Fibroblast of the conjunctiva (primary cell): ENCODE results near the gene NDUFB2.
"Not testable (repeated sequence)": the region's sequence is repeated elsewhere in the genome, so short reads cannot be mapped to it uniquely, and the experiment has no call there.

Experiments
- DNase-seq: peaks from one replicate; pipeline ENCODE4 v3.0.0-alpha.2; 2010; ENCODE audit warnings: low read depth

NDUFB2 gene

DNA sequence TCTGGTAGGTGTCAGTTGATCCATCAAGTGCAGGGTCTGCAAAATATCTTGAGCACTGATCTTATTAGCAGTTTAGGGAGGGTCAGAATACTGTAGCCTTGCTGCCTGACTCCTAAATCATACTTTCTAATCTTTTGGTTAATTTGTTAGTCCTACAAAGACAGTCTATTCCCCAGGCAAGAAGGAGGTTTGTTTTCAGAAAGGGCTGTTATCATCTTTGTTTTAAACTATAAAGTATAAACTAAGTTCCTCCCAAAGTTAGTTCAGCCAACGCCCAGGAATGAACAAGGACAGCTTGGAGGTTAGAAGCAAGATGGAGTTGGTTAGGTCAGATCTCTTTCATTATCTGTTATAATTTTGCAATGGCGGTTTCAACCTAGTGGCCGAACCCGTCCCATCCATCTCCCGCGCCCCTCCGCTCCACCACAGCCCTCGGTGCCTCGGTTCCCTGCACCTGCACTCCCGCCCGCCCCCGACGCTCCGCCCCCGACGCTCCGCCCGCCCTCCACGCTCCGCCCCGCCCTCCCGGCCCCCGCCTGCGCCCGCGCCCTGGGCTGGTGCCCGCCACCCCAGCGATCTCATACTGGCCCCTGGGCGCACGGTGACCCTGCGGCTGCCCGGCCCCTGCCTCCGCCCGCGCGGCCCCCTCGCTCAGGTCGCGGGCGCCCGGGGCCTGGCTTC lies 24.0 kb upstream of the NDUFB2 start, which contains the start of gene ADCK2:
Gene ADCK2, plus strand, starts transcription at position 564 of the 681 bp plus-strand sequence. CDS start 386 bp downstream, outside the sequence.
- no peak for DNase-seq

DNA sequence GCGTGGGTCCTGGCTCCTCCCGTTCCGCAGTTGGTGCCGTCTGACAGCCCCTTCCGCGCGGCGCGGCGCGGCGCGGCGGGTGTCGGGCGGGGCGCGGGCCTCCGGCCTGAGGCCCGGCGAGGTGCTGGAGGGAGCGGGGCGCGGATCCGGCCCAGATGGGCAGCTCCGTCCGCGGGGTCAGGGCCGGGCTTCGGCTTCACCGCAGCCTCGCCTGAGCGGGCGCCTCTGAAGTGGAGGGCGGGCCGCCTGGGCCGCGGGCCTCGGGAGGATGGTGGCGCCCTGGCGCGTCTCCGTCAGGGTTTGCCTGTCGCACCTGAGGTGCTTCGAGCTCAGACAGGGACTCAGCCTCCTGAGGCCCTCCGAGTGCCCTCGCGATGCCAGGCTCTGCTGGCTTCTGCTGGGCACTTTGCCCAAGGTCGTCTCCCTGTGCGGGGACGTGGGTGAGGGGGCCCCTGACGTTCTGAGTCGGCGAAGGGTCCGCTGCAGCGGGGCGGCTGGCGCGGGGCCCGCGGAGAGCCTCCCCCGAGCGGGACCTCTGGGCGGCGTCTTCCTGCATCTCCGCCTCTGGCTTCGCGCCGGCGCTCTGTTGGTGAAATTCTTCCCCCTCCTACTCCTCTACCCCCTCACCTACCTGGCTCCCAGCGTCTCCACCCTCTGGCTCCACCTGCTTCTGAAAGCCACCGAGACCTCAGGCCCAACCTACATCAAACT lies 23.3 kb upstream of the NDUFB2 start:
- DNase-seq = no peak

DNA sequence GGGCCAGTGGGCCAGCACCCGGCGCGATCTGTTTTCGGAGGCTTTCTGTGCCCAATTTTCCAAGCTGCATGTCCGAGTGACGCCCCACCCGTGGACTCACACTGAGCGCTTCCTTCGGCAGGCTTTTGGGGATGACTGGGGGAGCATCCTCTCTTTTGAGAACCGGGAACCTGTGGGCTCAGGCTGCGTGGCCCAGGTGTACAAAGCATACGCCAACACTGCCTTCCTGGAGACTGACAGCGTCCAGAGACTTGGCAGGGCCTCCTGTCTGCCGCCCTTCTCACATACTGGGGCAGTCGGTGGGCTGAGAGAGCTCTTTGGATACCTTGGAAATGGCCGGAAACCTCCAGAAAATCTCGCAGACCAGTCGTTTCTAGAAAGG lies 22.7 kb upstream of the NDUFB2 start:
- no peak for DNase-seq

DNA sequence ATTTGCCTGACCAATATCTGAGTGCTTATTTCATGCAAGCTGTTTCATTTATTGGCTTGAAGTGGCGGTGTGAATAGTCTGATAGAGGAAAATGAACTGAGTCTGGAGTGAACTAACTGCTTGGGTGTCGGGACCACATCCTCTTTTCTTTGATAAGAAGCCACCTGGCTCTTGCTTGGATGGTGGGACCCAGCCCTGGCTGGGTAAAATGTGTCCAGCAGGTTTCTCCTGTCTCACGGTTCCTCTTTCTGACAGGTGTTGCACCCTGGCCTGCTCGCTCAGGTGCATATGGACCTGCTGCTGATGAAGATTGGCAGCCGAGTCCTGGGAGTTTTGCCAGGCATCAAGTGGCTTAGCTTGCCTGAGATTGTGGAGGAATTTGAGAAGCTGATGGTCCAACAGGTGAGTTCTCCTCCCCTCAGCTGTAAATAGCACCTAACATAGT lies 22.1 kb upstream of the NDUFB2 start:
- DNase-seq = no peak

DNA sequence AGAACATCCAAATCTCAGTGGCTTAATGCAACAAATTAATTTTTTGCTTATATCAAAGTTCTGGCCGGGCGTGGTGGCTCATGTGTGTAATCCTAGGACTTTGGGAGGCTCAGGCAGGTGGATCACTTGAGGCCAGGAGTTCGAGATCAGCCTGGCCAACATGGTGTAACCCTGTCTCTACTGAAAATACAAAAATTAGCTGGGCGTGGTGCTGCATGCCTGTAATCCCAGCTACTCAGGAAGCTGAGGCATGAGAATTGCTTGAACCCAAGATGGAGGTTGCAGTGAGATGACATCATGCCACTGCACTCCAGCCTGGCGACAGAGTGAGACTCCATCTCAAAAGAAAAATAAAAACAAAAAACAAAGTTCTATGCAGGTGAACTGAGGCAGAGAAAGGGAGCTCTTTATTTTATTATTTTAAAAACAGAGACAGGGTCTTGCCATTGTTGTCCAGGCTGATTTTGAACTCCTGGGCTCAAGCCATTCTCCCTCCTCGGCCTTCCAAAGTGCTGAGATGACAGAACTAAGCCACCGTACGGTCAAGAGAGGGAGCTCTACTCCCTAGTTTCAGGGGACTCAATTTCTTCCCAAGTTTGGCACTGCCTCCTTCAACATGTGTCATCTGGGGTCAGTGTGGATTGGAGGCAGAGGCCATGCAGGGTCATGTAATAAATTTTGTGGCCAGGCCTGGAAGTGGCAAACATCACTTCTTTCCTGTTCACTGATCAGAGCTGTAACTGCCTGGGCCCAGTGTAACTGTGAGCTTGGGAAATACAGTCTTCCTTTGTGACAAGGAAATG lies 21.4 kb upstream of the NDUFB2 start:
- DNase-seq = peak; percentile 61

DNA sequence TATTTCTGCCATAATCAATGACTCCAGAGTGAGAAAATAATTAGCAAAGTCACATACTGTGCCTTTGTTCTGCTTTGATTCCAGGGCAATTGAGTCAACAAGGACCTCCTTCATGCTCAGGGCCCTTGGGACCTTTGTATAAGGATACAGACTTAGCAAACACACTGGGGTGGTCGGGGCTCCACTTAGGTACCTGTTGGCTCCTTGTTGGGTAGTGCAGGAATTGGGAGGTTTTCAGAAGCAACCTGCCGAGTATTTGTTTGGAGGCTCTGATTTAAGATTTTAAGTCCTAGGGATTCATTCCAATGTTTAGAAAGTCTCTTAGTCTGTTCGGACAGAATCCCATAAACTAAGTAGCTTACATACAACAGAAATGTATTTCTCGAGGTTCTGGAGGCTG lies 20.8 kb upstream of the NDUFB2 start:
- DNase-seq = no peak

DNA sequence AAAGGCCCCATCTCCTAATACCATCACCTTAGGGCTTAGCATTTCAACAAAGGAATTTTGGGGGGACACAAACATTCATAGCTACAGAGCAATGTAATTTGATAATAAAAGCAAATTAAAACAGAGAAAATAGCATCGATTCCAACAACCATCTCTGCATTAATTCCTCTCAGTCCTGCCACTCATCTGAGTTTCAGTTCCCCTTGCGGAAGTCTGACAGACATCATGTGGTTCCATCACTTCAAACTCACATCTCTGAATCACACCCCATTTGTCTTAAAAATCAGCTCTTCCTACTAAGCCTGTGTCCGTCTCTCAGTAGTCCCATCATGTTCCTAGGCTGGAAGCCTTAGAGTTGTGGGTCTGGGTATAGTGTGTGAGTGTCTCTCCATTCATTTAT lies 20.2 kb upstream of the NDUFB2 start:
- no peak for DNase-seq

DNA sequence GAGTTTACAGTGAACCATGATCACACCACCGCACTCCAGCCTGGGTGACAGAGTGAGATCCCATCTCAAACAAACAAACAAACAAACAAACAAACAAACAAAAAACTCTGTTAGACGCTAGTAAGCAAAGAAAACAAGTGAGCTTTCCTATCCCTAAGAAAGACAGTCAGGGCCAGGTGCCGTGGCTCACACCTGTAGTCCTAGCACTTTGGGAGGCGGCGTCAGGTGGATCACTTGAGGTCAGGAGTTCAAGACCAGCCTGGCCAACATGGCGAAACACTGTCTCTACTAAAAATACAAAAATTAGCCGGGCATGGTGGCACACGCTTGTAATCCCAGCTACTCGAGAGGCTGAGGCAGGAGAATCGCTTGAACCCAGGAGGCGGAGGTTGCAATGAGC lies 19.6 kb upstream of the NDUFB2 start:
- not testable (repeated sequence) for DNase-seq

DNA sequence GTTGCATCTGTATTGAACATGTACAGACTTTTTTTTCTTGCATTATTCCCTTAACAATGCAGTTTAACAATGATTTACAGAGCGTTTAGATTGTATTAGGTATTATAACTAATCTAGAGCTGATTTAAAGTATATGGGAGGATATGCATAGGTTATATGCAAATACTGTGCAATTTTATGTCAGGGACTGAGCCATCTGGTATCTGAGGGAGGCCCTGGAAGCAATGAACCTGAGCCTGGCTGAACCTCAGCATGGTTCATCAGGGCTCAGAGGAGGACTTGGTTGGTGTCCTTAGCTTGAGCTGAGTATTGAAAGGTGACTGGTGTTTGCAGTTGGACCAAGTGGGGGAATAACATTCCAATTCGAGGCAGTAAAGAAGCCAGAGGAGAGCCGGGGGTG lies 19.0 kb upstream of the NDUFB2 start:
- no peak for DNase-seq

DNA sequence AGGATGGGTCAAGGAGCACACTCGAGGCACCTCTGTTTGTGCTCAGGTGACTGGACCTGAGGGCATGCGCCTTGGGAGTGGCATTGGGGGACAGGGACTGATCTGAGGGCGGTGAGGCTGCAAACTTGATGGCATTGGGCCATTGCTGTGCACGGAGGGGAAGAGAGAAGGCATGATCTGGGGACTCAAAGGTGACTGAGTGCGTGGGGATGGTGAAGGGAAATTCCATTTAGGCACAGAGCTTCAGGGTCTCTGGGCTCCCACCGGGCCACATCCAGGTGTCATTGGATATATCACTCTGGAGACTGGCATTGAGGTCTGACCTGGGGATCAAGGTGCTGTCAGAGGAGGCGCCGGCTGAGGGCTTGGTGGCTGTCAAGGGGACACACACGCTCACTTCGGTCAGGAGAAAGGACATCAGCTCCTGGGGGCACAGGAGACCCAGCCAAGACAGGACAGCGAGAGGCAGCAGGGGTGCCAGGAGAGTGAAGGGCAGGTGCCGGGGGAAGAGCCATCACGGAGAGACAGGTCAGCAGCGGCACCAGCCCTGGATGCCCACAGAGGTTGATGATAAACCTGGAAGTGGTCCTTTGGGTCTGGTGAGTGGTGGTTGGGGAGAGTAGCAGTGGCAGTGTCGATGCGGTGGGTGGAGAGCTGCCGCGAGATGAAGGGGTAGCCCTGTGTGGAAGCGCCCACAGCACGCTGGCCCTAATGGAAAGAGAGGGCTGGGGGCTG lies 18.3 kb upstream of the NDUFB2 start:
- no peak for DNase-seq

DNA sequence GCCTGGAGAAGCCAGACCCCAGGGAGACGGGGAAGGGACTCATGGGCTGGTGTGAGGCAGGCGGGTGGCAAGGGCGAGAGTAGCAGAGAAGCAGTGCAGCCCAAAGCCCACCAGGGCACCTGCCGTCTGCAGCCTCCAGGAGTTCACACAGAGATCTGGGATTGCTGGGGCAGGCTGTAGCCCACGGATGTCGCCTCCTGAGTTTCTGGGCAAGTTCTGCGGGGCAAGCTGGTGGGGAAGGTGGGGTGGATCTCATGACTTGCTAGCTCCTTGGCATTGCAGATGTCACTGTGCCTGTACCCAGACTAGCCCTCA lies 17.7 kb upstream of the NDUFB2 start:
- no peak for DNase-seq

DNA sequence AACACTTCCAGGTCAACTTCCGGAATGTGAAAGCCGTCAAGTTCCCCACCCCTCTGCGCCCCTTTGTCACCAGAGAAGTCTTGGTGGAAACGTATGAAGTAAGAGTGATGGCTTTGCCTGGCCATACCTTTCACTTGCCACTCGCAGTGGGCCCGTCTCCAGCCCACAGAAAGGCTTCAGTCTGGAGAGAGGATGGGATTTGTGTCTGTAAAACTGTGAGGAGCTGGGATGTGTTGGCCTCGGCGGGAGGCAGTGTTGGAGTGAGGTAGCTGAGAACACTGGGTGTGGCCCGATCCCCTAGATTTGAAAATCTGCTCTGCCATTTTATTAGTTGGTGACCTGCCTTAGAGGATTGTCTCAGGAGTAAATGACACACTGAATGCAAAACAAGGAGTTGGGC lies 17.3 kb upstream of the NDUFB2 start:
- no peak for DNase-seq

DNA sequence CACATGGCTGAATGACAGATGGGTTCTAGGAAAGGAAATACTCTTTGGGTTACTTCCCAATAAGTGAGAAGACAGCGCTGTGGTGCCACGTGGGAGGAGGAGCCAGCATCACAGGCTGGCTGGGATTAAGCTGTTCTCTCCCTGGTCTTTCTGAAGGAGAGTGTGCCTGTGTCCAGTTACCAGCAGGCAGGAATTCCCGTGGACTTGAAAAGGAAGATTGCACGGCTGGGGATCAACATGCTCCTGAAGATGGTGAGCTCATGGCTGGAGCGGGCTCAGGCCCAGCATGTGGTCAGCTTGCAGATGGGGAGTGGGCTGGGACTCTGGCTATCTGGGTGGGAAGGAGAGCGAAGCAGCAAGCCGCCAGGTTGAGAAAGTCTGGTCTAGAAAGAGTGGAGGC lies 15.6 kb upstream of the NDUFB2 start:
- DNase-seq = no peak

DNA sequence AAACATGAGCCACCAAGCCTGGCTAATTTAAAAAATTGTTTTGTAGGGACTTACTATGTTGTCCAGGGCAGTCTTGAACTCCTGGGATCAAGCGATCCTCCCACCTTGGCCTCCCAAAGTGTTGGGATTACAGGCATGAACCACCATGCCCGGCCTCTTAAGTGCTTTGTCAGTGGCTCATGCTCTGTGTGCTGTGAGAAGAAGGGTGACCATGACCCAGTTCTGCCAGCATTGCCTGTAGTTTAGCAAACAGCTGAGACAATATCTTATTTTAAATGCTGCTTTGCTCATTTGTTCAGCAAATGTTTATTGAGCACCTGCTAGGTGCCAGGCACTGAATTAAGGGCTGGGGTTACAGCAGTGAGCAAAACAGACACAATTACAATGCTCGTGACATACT lies 14.7 kb upstream of the NDUFB2 start:
- no peak for DNase-seq

DNA sequence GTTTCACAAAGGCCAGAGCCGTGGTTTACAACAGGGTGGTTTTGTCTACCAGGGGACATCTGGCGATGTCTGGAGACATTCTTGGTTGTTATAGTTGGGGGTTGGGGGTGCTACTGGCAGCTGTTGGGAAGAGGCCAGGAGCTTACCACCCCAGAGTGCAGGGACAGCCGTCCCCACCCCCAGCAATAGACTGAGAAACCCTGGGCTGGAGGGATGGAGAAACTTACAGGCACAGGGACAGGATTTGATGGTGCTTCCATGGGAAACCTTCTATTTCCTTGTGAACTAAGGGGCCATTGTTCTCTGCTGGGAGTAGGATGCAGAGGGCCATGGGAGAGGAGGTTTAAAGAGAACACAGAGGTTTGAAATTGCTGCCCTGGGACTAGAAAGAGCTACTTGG lies 12.9 kb upstream of the NDUFB2 start:
- no peak for DNase-seq

DNA sequence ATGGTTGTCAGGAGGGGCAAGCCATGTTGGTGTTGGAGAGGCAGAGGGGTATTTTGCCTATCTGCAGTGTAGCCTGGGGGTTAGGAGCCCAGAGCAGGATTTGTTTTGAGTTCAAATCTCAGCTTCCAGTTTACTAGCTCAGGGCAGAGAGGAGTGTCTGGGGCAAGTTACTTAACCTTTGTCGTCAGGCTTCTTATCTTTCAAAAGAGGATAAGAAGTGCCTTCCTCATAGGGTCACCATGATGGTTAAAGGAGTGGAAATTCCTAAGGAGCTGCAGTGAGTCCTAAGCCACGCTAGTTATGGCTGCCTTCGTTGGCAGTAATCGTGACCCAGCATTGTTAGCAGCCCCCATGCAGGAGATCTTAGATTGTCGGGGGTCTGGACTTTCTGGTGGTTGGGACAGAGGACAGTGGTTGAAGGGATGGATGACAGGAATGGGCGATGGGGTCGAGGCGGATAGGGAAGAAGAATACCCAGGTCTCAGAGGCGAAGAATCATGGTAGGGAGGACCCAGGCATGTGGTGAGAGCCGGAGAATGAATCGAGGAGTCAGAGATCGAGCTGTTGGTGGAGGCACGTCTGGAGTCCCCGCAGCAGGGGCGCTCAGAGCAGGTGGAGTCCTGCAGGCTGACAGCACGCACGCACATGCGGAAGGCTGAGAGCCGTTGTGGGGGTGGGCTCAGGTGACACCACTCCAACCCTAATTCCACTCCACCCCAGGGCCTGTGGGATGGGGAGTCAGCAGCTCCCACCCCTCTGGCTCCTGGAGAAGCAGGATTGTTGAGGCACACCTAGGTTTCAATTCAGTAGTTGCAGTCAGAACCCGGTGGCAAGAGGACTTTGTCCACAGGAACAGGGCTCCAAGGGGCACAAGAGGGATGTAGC lies 12.2 kb upstream of the NDUFB2 start:
- no peak for DNase-seq

DNA sequence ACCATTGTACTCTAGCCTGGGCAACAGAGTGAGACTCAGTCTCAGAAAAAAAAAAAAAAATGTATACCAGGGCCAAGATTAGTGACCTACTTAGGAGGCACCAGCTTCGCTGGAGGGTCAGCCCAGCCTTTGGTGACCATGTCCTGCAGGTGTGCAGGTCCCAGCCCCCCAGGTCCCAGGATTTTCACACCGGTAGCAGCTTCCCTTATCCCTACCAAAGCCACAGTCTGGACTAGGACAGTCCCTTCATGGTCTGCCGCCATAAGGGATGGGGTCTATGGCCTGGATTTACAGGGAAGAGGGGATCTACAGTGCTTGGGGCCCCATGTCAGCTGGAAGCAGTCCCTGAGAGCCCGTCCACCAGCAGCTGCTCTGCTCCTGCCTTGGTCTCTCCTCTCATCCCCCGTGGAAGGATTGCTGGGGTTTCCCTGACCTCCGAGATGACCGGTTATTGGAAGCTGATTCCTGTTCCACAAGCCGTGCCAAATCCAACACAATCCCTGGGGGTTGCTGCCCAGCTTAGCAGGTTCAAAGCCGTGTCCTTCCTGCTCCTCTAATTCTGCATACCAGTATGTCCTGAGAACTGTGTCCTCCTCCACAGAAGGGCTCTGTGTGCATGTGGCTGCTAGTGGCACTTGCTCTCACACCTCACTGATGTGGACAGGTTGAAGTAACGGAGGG lies 11.0 kb upstream of the NDUFB2 start:
- no peak for DNase-seq

DNA sequence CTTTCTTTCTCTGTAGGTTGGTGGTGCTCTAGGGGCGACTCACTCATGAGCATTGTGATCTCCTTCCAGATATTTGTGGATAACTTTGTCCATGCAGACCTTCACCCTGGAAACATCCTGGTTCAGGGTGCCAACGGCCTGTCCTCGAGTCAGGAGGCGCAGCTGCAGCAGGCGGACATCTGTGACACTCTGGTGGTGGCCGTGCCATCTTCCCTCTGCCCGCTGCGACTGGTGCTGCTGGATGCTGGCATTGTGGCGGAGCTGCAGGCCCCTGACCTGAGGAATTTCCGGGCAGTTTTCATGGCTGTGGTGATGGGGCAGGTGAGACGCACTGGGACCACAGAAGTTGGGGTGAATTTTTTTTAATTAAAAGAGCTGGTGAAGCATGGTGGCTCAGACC lies 9.6 kb upstream of the NDUFB2 start:
- no peak for DNase-seq

DNA sequence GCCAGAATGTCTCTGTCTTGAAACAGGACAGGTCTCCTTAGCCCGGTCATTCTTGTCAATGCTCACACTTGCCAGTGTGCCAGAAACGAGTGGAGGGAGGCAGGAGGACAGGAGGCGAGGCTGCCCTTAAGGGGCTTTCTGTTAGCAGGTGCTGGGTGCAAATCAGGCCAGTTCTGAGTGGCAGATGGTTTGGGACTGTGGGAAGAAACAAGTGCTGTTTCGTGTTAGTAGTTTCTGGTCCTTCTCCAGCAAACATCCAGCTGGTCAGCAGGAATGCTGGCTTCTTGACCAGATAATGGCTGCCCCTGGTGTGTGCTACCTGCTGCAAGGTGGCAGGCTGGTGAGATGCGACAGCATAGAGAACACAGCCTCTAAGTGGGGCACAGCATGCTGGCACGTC lies 8.2 kb upstream of the NDUFB2 start:
- no peak for DNase-seq

DNA sequence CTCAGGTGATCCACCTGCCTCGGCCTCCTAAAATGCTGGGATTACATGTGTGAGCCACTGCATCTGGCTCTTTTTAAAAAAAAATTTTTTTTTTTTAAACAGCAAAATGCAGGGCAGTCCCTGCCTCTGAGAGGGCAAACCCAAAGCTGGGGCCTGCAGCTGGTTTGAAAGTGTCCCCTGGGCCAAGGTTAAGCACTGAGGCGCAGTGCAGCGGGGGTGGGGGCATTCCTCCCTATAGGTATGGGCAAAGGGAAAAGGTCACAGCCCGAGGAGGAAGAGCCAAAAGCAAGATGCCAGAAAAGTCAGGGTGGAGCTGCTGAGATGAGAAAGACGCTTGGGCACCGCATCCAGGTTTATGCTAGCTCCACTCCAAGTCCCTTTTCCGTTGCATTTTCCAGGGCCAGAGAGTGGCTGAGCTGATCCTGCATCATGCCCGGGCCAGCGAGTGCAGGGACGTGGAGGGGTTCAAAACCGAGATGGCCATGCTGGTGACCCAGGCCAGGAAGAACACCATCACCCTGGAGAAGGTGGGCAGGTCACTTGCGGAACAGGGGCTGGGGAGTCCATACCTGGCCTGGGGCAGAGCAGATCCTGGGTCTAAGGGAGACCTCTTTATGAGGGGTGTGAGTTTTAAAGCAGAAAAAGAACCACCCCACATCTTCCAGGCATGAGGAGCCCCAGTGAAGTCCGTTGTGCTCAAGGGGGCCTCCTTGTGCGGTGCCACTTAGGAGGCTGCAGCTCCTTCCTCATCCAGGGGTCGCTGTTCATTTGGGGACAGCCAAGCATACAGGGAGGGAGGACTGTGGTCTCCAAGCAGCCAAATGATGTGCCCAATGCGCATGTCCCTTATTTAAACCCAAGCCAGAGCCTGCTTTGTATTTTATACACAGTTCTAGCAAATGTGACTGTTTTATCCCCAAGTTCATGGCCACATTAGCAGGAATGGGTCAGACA lies 7.0 kb upstream of the NDUFB2 start:
- DNase-seq = no peak
